ENCODE measurements around the gene NPPC. TPM values are rescaled to one million over a fixed set of nuclear protein-coding genes. Genes with fewer than 3 reads are reported as not detected.

Gene NPPC
- polyA plus RNA-seq, 1 of the 3 experiments (the other 2 are of a cell fraction) = not detected

DNA sequence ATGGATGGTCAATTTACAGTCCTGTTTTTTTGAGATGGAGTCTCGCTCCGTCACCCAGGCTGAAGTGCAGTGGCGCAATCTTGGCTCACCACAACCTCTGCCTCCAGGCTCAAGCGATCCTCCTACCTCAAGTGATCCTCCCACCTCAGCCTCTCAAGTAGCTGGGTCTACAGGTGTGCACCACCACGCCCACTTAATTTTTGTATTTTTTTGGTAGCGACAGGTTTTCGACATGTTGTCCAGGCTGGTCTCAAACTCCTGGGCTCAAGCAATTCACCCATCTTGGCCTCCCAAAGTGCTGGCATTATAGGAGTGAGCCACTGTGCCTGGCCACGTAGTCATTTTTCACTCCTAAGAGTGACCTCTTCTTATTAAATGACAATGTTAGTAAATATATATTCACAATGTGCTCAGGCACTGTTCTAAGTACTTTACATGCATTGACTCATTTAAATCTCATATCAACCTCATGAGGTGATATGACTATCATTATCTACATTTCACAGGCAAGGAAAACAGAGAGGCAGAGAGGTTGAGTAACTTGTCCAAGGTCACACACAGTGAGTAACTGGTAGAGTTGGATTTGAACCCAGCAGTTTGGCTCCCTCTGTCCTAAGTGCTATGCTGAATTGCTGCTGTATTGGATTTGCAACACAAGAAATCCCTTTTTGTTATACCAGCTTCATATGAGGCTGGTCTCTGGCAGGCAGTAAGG, 29.7 kb upstream of the NPPC start:
- TF ChIP-seq FOSL2 (IDR thresholded peaks at IDR 0.05; ENCODE audit: borderline replicate concordance, low read depth) (no peak), TCF12 (IDR thresholded peaks at IDR 0.05) (no peak), FOXM1 (IDR thresholded peaks at IDR 0.05; ENCODE audit: low read depth) (no peak), NRF1 (IDR thresholded peaks at IDR 0.05; ENCODE audit: low read depth, low read length) (no peak), TAF1 (IDR thresholded peaks at IDR 0.05; ENCODE audit: borderline replicate concordance, low read depth, low read length) (no peak), RXRA (IDR thresholded peaks at IDR 0.05; ENCODE audit: borderline replicate concordance, low read depth) (no peak), RFX5 (IDR thresholded peaks at IDR 0.05; ENCODE audit: low read length) (no peak), MXI1 (IDR thresholded peaks at IDR 0.05; ENCODE audit: low read depth, low read length) (no peak), ELF1 (IDR thresholded peaks at IDR 0.05) (no peak), TEAD4 (IDR thresholded peaks at IDR 0.05; ENCODE audit: borderline replicate concordance, insufficient read depth) (no peak)
- TF ChIP-seq, protein P1, sequence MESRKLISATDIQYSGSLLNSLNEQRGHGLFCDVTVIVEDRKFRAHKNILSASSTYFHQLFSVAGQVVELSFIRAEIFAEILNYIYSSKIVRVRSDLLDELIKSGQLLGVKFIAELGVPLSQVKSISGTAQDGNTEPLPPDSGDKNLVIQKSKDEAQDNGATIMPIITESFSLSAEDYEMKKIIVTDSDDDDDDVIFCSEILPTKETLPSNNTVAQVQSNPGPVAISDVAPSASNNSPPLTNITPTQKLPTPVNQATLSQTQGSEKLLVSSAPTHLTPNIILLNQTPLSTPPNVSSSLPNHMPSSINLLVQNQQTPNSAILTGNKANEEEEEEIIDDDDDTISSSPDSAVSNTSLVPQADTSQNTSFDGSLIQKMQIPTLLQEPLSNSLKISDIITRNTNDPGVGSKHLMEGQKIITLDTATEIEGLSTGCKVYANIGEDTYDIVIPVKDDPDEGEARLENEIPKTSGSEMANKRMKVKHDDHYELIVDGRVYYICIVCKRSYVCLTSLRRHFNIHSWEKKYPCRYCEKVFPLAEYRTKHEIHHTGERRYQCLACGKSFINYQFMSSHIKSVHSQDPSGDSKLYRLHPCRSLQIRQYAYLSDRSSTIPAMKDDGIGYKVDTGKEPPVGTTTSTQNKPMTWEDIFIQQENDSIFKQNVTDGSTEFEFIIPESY (IDR thresholded peaks at IDR 0.05; ENCODE audit: borderline replicate concordance, low read depth) = no peak
- peaks cover 0 to 3% of the 10 kb centered on the region in 2 experiments; a peak in 1 of 4 replicates for H3K4me1 ChIP-seq (ENCODE audit: control insufficient read depth in 1 of 2, insufficient read depth in 2 of 2, low read depth in 1 of 2, low read length in 1 of 2)
- no peaks in the 10 kb centered on the region for H3K36me3 ChIP-seq (replicated peaks in 1 of 2; ENCODE audit: control insufficient read depth in 1 of 2, insufficient read depth in 2 of 2, low read length in 1 of 2)
- no peak overlapping the region for H3K4me2 ChIP-seq
- DNase-seq = no peak
- WGBS (ENCODE audit: low lambda C conversion rate) = 89% methylated on average over 8 of the region's 8 CpGs
- no peaks in the 10 kb centered on the region for H3F3A ChIP-seq (replicated peaks; ENCODE audit: insufficient read depth)
- no peak overlapping the region for H3K9ac ChIP-seq
- no peak overlapping the region for H2AFZ ChIP-seq (ENCODE audit: low read depth)
- no peak overlapping the region for H3K27ac ChIP-seq (ENCODE audit: low read depth in 2 of 2, low read length in 1 of 2)
- no peaks in the 10 kb centered on the region for H3K9me3 ChIP-seq
- H3K4me3 ChIP-seq (ENCODE audit: low read depth in 2 of 2, low read length in 1 of 2) = no peak overlapping the region
- H3K9me2 ChIP-seq = no peaks in the 10 kb centered on the region
- H3K27me3 ChIP-seq (ENCODE audit: insufficient read depth) = no peaks in the 10 kb centered on the region
- POLR2A ChIA-PET = no interaction called here
- CTCF ChIA-PET = interaction anchor here (0.8 to 1.7 kb wide), 2 partner anchors 27 to 31 kb away, joined by 4 to 8 read pairs; no protein-coding TSS in a partner anchor
- H4K20me1 ChIP-seq (ENCODE audit: insufficient read depth) = no peaks in the 10 kb centered on the region
- H3K79me2 ChIP-seq (ENCODE audit: insufficient read depth) = peaks cover 4% of the 10 kb centered on the region; the same call in 1 of the 2 replicates

DNA sequence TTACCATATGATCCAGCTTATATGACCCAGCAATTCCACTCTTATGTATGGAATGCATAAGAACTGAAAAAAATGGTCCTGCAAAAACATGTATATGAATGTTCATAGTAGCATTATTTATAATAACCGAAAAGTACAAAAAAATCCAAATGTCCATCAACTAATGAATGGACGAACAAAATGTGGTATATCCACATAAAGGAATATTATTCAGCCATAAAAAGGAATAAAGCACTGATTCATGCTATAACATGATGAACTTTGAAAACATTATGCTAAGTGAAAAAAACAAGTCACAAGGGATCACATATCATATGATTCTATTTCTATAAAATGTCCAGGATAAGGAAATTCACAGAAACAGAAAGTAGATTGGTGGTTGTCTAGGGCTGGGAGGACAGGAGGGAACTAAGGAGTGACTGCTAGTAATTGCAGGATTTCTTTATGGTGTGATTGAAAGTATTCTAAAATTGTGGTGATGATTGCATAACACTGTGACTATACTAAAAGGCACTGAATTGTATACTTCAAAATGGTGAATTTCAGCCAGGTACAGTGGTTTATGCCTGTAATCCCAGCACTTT, 25.3 kb upstream of the NPPC start:
- Histone ChIP-seq H3K27me3 (ENCODE audit: insufficient read depth) (no peaks in the 10 kb centered on the region), H3K36me3 (replicated peaks in 1 of 2; ENCODE audit: control insufficient read depth in 1 of 2, insufficient read depth in 2 of 2, low read length in 1 of 2) (no peaks in the 10 kb centered on the region), H3K9me3 (no peaks in the 10 kb centered on the region), H3K4me2 (no peak overlapping the region), H3K4me3 (ENCODE audit: low read depth in 2 of 2, low read length in 1 of 2) (no peak overlapping the region), H3K4me1 (ENCODE audit: control insufficient read depth in 1 of 2, insufficient read depth in 2 of 2, low read depth in 1 of 2, low read length in 1 of 2) (no peaks in the 10 kb centered on the region), H3K9ac (no peak overlapping the region), H3K9me2 (no peaks in the 10 kb centered on the region), H2AFZ (ENCODE audit: low read depth) (no peak overlapping the region), H3F3A (replicated peaks; ENCODE audit: insufficient read depth) (no peaks in the 10 kb centered on the region), H4K20me1 (ENCODE audit: insufficient read depth) (no peaks in the 10 kb centered on the region), H3K27ac (ENCODE audit: low read depth in 2 of 2, low read length in 1 of 2) (no peak overlapping the region), H3K79me2 (ENCODE audit: insufficient read depth) (no peaks in the 10 kb centered on the region)
- ChIA-PET CTCF (no interaction called here), POLR2A (no interaction called here)
- no peak for DNase-seq
- 46% methylated on average over 2 of the region's 2 CpGs for WGBS (ENCODE audit: low lambda C conversion rate)
- TF ChIP-seq MXI1 (IDR thresholded peaks at IDR 0.05; ENCODE audit: low read depth, low read length) (no peak), GABPA (IDR thresholded peaks at IDR 0.05; ENCODE audit: low read depth) (no peak), POLR2AphosphoS5 (IDR thresholded peaks at IDR 0.05; ENCODE audit: low read depth, low read length) (no peak), CHD2 (IDR thresholded peaks at IDR 0.05; ENCODE audit: low read length, partially characterized antibody) (no peak), YY1 (IDR thresholded peaks at IDR 0.05; ENCODE audit: low read depth) (no peak), RCOR1 (IDR thresholded peaks at IDR 0.05; ENCODE audit: low read length) (no peak), NFIC (IDR thresholded peaks at IDR 0.05; ENCODE audit: borderline replicate concordance) (no peak), RFX5 (IDR thresholded peaks at IDR 0.05; ENCODE audit: low read length) (no peak), GATA2 (CRISPR knock-in tag; IDR thresholded peaks at IDR 0.05) (no peak), SIN3A (IDR thresholded peaks at IDR 0.05; ENCODE audit: borderline replicate concordance, low read depth, low read length) (no peak), ELF1 (IDR thresholded peaks at IDR 0.05) (no peak), EZH2phosphoT487 (IDR thresholded peaks at IDR 0.05; ENCODE audit: borderline replicate concordance, low read depth) (no peak)
- TF ChIP-seq, protein P2, sequence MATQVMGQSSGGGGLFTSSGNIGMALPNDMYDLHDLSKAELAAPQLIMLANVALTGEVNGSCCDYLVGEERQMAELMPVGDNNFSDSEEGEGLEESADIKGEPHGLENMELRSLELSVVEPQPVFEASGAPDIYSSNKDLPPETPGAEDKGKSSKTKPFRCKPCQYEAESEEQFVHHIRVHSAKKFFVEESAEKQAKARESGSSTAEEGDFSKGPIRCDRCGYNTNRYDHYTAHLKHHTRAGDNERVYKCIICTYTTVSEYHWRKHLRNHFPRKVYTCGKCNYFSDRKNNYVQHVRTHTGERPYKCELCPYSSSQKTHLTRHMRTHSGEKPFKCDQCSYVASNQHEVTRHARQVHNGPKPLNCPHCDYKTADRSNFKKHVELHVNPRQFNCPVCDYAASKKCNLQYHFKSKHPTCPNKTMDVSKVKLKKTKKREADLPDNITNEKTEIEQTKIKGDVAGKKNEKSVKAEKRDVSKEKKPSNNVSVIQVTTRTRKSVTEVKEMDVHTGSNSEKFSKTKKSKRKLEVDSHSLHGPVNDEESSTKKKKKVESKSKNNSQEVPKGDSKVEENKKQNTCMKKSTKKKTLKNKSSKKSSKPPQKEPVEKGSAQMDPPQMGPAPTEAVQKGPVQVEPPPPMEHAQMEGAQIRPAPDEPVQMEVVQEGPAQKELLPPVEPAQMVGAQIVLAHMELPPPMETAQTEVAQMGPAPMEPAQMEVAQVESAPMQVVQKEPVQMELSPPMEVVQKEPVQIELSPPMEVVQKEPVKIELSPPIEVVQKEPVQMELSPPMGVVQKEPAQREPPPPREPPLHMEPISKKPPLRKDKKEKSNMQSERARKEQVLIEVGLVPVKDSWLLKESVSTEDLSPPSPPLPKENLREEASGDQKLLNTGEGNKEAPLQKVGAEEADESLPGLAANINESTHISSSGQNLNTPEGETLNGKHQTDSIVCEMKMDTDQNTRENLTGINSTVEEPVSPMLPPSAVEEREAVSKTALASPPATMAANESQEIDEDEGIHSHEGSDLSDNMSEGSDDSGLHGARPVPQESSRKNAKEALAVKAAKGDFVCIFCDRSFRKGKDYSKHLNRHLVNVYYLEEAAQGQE (IDR thresholded peaks at IDR 0.05; ENCODE audit: low read depth, low read length) = no peak
- TF ChIP-seq, protein P3, sequence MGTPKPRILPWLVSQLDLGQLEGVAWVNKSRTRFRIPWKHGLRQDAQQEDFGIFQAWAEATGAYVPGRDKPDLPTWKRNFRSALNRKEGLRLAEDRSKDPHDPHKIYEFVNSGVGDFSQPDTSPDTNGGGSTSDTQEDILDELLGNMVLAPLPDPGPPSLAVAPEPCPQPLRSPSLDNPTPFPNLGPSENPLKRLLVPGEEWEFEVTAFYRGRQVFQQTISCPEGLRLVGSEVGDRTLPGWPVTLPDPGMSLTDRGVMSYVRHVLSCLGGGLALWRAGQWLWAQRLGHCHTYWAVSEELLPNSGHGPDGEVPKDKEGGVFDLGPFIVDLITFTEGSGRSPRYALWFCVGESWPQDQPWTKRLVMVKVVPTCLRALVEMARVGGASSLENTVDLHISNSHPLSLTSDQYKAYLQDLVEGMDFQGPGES (IDR thresholded peaks at IDR 0.05; ENCODE audit: low read depth, low read length) = no peak
